HepG2 (cell line): Measurements from ENCODE around the gene KIF22. TPM values are rescaled to one million over a fixed set of nuclear protein-coding genes. Genes with fewer than 3 reads are reported as not detected.

ENCODE experiments used
- BHLHE40 ChIP-seq: IDR thresholded peaks from 2 replicates; pipeline ENCODE4 v1.6.1; 2011; ENCODE audit warnings: low read length, improper control_type of control experiment
- CAMTA2 ChIP-seq: sonication (generic); formaldehyde crosslinking; IDR thresholded peaks from 2 replicates; pipeline ENCODE4 v1.4.0; 2020; ENCODE audit warnings: mild to moderate bottlenecking, missing genetic modification reagents, borderline replicate concordance
- CENPX ChIP-seq: sonication (generic); formaldehyde crosslinking; IDR thresholded peaks from 2 replicates; pipeline ENCODE4 v1.9.0; 2021; ENCODE audit warnings: mild to moderate bottlenecking, missing genetic modification reagents, moderate library complexity
- GMEB1 ChIP-seq: sonication (generic); formaldehyde crosslinking; IDR thresholded peaks from 2 replicates; pipeline ENCODE4 v1.5.1; 2020; ENCODE audit warnings: missing genetic modification reagents, mild to moderate bottlenecking, borderline replicate concordance
- HNRNPH1 ChIP-seq: fragments of 200-400 bp; formaldehyde crosslinking; optimal IDR thresholded peaks from 2 replicates; pipeline ENCODE3; 2017; ENCODE audit warnings: mild to moderate bottlenecking, low read depth, low read length
- HOXA7 ChIP-seq: sonication (generic); formaldehyde crosslinking; IDR thresholded peaks from 2 replicates; pipeline ENCODE4 v1.8.1; 2022; ENCODE audit warnings: mild to moderate bottlenecking, missing genetic modification reagents, moderate library complexity
- KDM2A ChIP-seq: sonication (generic); formaldehyde crosslinking; IDR thresholded peaks from 2 replicates; pipeline ENCODE4 v1.4.0; 2020; ENCODE audit warnings: low read depth, missing genetic modification reagents, borderline replicate concordance
- KDM5A ChIP-seq: fragments of 200-600 bp; sonication (generic); IDR thresholded peaks from 2 replicates; pipeline ENCODE4 v1.7.0; 2018; ENCODE audit warnings: antibody characterized with exemption, mild to moderate bottlenecking, low read length, borderline replicate concordance
- PITX1 ChIP-seq: sonication (generic); formaldehyde crosslinking; IDR thresholded peaks from 2 replicates; pipeline ENCODE4 v1.5.1; 2020; ENCODE audit warnings: mild to moderate bottlenecking, missing genetic modification reagents
- RFX1 ChIP-seq: fragments of 450-650 bp; IDR thresholded peaks from 2 replicates; pipeline ENCODE4 v1.6.1; 2017
- SAFB2 ChIP-seq: sonication (generic); formaldehyde crosslinking; IDR thresholded peaks from 2 replicates; pipeline ENCODE4 v1.5.1; 2020; ENCODE audit warnings: missing genetic modification reagents, low read depth, mild to moderate bottlenecking, borderline replicate concordance
- SNAPC2 ChIP-seq: sonication (generic); formaldehyde crosslinking; IDR thresholded peaks from 2 replicates; pipeline ENCODE4 v1.8.1; 2022; ENCODE audit warnings: mild to moderate bottlenecking, missing genetic modification reagents
- ZFP36 ChIP-seq: fragments of 150-350 bp; IDR thresholded peaks from 2 replicates; pipeline ENCODE4 v1.6.1; 2018; ENCODE audit warnings: borderline replicate concordance, low read length, low read depth; ENCODE audit not compliant: partially characterized antibody
- ZFP36L1 ChIP-seq: sonication (generic); formaldehyde crosslinking; IDR thresholded peaks from 2 replicates; pipeline ENCODE4 v1.8.0; 2022; ENCODE audit warnings: mild to moderate bottlenecking, missing genetic modification reagents, moderate library complexity
- ZFYVE20 ChIP-seq: sonication (generic); formaldehyde crosslinking; IDR thresholded peaks from 2 replicates; pipeline ENCODE4 v1.8.0; 2023; ENCODE audit warnings: low read depth, mild to moderate bottlenecking, moderate library complexity, missing genetic modification reagents, borderline replicate concordance
- ZNF207 ChIP-seq: fragments of 450-650 bp; IDR thresholded peaks from 2 replicates; pipeline ENCODE4 v1.6.1; 2016; ENCODE audit warnings: antibody characterized with exemption, borderline replicate concordance
- ZNF280B ChIP-seq: sonication (generic); formaldehyde crosslinking; IDR thresholded peaks from 2 replicates; pipeline ENCODE4 v1.5.0; 2020; ENCODE audit warnings: missing genetic modification reagents, mild to moderate bottlenecking, borderline replicate concordance
- ZNF292 ChIP-seq: sonication (generic); formaldehyde crosslinking; IDR thresholded peaks from 2 replicates; pipeline ENCODE4 v1.8.1; 2022; ENCODE audit warnings: mild to moderate bottlenecking, low read depth, missing genetic modification reagents, borderline replicate concordance
- ZNF513 ChIP-seq: sonication (generic); formaldehyde crosslinking; conservative IDR thresholded peaks from 2 replicates; pipeline ENCODE4 v1.5.0; 2020; ENCODE audit warnings: missing genetic modification reagents
- ZNF550 ChIP-seq: sonication (generic); formaldehyde crosslinking; IDR thresholded peaks from 2 replicates; pipeline ENCODE4 v1.4.0; 2020; ENCODE audit warnings: mild to moderate bottlenecking, missing genetic modification reagents, borderline replicate concordance
- ZNF556 ChIP-seq: sonication (generic); formaldehyde crosslinking; IDR thresholded peaks from 2 replicates; pipeline ENCODE4 v1.4.0; 2020; ENCODE audit warnings: mild to moderate bottlenecking, missing genetic modification reagents, borderline replicate concordance
- ZNF670 ChIP-seq: sonication (generic); formaldehyde crosslinking; IDR thresholded peaks from 2 replicates; pipeline ENCODE4 v1.8.0; 2022; ENCODE audit warnings: mild to moderate bottlenecking, missing genetic modification reagents, borderline replicate concordance
- ZNF747 ChIP-seq: sonication (generic); formaldehyde crosslinking; IDR thresholded peaks from 2 replicates; pipeline ENCODE4 v1.8.1; 2023; ENCODE audit warnings: missing genetic modification reagents, mild to moderate bottlenecking, borderline replicate concordance
- ZNF776 ChIP-seq: sonication (generic); formaldehyde crosslinking; IDR thresholded peaks from 2 replicates; pipeline ENCODE4 v1.4.0; 2020; ENCODE audit warnings: mild to moderate bottlenecking, missing genetic modification reagents
- ZNF788 ChIP-seq: sonication (generic); formaldehyde crosslinking; IDR thresholded peaks from 2 replicates; pipeline ENCODE4 v1.5.0; 2020; ENCODE audit warnings: mild to moderate bottlenecking, missing genetic modification reagents, borderline replicate concordance
- polyA plus RNA-seq, 8 experiments: library from polyadenylated mRNA; depleted of rRNA in 3 of 8; stranded (reverse) in 7 of 8; unstranded in 1 of 8; fragments of >200 nt; fragmentation: Illumina TruSeq in 4 of 8; extraction: Trizol in 4 of 8; gene quantifications; 2 replicates each; pipeline versions ENCODE4 v1.2.1 to v1.2.3, GENCODE V29; 2011 to 2016; ENCODE audit warnings: low read depth in 4 of 8, missing spikeins in 1 of 8, mixed read lengths in 1 of 8; ENCODE audit not compliant: insufficient read depth in 1 of 8
- total RNA-seq, 5 experiments: library from RNA; depleted of rRNA; stranded (reverse); fragments of >200 nt; fragmentation: Illumina TruSeq; extraction: Trizol; gene quantifications; 2 replicates each; pipeline ENCODE4 v1.2.3, GENCODE V29; 2016; ENCODE audit warnings: low read depth in 1 of 5

Gene KIF22
- total and polyA plus RNA-seq, 2 of the 13 experiments (the other 11 are each of a cell fraction or from before 2014, with no cell fraction given), result 95.8 to 118 TPM

GRCh38 chr16:29807426-29808218 lies 17.1 kb downstream of the KIF22 start (continued):
- TF ChIP-seq ZNF207 (no peak), ZFP36 (no peak), HNRNPH1 (peak; percentile 24), ZFYVE20 (CRISPR knock-in tag) (peak; percentile 97), ZNF292 (CRISPR knock-in tag) (peak; percentile 44; the same call in 1 of the 2 replicates), CAMTA2 (CRISPR knock-in tag) (peak; percentile 99), ZNF550 (CRISPR knock-in tag) (peak; percentile 89; the same call in 1 of the 2 replicates), PITX1 (CRISPR knock-in tag) (peak; percentile 92), ZNF776 (CRISPR knock-in tag) (peak; percentile 100), ZNF513 (CRISPR knock-in tag) (no peak), GMEB1 (CRISPR knock-in tag) (peak; percentile 82), ZNF788 (CRISPR knock-in tag) (peak; percentile 92), SAFB2 (CRISPR knock-in tag) (peak; percentile 98; the same call in 1 of the 2 replicates), ZNF280B (CRISPR knock-in tag) (peak; percentile 100), BHLHE40 (peak; percentile 71), ZNF670 (peak; percentile 86; the same call in 1 of the 2 replicates), ZFP36L1 (CRISPR knock-in tag) (peak; percentile 98), RFX1 (no peak), SNAPC2 (CRISPR knock-in tag) (peak; percentile 91), KDM5A (0 out of 2 replicates have a peak, but pooled peaks have one; percentile 24), ZNF747 (CRISPR knock-in tag) (peak; percentile 96), CENPX (CRISPR knock-in tag) (no peak), HOXA7 (peak; percentile 98), ZNF556 (CRISPR knock-in tag) (peak; percentile 99), KDM2A (peak; percentile 99)
